GM18873 (cell line): ENCODE data around the gene ALG14.
"Not testable (repeated sequence)": the region's sequence is repeated elsewhere in the genome, so short reads cannot be mapped to it uniquely, and the experiment has no call there.

ENCODE experiments used
- ATAC-seq: cut with Tn5 transposase; IDR thresholded peaks from one replicate; pipeline ENCODE4 v1.9.1; 2021; ENCODE audit warnings: mild to moderate bottlenecking, moderate library complexity, moderate number of reproducible peaks; ENCODE audit not compliant: unreplicated experiment, low FRiP score

The ALG14 gene

DNA sequence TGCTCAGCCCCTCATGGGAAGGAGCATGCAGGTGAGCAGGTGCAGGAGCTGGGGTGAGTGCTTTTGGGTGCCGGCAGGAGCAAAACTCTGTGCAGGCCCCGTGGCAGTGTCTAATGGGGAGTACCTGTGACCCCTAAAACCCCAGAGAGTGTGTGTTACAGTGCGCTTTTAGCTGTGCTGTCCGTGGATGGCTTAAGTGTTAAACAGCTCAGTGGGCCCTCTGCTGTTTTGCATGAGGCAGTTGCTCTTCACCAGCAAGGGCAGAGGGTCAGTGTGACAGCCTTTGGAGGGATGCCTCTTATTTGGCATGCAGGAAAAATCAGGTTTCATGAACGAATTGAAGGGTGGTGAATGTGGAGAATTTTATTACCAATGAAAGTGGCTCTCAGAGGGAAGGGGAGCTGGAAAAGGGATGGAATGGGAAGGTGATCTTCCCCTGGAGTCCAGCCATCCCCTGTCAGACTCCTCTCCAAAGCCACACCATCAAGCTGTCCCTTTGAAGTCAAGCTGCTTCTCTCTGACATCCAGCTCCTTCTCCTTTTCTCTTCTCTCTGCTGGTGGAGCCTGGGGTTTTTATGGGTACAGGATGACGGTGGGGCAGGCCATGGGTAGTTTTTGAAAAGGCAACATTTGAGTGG, 17.0 kb upstream of the ALG14 start:
- no peak for ATAC-seq

DNA sequence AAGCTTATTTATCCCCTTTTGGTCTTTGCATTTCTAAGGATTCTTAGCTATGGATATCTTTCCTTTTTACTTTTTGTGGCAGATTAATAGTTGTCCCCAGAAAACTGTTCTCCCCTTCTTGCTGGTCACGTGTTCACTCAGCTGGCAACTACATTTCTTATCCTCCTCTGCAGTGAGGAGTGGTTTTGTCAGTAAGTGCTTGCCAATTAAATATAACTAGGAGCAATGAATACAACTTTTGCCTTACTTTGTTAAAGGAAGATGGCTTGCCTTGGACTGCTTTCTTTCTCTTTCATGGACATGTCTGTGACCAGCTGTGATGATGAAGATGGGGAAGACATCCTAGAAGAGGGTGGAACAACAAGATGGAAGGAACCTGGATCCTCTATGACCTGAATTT, 15.6 kb upstream of the ALG14 start:
- no peak for ATAC-seq

DNA sequence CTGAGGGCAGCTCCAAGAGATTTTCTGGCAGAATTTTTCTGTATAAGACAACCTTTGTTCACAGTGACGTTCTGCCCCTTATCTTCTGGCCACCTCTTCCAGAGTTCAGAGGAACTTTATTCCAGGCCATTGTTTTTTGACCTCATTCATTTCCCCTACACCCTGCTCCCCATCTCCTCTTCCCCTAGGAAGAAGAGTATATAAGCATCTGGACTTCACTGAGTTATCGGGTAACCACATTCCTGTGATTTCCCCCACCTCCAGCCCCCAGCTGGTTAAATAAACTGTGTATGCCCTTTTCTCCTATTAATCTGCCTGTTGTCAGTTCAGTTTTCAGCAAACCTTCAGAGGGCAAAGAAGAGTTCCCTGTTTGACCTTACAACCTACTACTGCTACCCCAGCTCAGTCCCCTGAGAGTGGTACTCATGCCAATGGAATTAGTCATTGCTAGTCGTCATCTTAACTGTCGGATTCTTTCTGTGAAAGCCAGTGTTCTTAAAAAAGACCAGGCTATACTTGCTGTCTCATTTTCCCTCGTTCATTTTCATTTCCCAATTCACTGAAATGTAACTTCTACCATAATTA, 14.3 kb upstream of the ALG14 start:
- ATAC-seq = no peak

DNA sequence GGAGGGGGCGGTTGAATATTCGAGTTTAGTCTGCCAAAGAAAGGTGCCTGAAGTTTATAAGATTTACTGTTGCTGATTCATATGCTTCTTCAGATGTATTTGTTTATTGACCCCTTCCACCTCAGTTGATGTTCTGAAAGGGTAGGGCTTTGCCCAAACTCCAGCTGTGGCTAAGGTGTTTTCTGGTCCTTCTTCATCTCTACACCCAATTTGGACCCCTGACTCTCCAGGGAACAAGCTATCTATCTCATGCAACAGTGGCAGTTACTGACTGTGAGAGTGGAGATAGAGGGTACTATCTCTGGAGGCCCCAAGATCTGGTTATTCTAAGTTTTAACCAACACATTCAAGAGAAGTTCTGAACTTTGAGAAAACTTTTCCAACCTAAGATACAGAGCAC, 12.6 kb upstream of the ALG14 start:
- ATAC-seq = no peak

DNA sequence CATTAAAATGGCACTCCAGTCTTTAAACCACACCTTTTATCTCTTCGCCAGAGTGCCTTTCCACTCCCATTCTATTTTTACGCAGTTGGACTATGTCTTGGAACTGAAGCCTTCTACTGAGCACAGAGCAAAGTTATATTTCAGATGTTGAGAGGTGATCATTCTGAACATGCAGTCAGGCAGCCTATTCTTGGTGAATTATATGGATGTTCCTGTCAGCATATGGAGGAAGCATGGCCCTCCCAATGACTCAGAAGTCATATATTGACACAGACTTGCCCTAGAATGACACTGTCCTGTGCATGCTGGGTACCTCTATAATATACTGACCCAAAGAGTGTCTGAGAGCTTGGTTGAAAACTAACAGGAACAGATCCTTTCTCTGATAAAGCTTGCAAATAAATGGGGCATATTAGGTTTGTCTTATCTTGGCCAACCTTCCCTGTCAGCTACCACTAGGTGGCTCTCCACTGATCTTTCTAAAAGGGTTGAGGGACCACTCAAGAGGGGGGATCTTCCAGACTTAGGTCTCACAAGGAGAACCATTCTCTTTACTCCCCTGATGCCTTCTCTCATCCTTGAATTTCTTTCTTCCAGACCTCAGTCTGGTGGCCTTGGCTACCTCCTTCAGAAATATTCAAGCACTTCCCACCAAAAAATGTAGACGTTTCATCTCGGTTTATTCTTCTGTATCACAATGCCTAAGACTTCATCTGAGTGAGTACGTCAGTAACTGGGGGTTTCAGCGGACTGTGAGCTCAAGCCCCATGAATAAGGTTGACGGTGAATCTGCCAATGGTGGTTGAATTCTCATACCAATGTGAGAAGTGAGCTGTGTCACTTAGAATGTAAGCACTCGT, 11.8 kb upstream of the ALG14 start:
- peak; percentile 66 for ATAC-seq

DNA sequence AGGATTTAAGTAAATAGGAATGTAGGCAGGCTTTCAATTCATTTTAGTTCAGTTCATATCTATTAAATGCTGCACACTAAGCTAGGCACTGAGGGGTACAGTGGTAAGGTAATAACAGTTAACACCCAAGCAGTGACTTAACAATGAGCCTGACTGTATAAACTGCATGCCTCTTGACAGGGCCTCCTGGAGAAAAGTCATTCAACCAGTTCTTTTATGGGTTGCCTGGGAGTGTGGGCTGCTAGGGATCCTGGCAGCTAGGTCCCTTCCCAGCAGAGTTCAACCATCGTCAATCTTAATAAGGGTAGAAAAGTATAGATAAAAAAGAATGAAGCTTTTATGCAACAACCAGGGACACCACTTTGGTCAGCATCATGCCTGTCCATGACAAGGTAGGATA, 8.1 kb upstream of the ALG14 start:
- no peak for ATAC-seq

DNA sequence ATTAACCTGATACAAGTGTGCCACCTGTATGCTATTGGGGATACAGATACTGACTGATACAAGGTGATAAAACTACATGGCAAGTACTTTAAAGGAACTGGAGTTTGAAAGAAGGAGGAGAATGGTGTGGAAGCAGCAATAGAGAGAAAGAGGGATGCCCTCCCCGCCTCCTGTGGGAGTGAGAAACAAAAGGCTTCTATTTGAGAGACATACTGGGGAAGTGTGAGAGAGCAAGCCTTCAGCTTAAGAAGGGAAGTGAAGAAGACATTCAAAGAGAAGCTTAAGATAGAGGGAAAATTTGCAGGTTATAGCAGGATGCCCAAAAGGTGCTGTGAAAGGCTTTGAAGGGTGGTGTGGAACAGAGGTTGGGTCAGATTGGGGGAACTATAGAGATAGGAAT, 7.7 kb upstream of the ALG14 start:
- no peak for ATAC-seq

DNA sequence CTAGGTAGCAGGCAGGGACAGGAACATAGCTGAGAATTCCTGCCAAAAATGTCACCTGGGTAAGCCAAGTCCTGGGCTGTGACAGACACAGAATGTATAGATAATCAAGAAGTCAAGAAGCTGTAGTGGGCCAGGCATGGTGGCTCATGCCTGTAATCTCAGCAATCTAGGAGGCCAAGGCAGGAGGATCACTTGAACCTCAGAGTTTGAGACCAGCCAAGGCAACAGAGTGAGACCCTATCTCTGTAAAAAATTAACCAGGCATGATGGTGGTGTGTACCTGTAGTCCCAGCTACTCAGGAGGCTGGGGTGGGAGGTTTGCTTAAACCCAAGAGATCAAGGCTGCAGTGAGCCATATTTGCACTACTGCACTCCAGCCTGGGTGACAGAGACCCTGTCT, 3.3 kb upstream of the ALG14 start:
- no peak for ATAC-seq

DNA sequence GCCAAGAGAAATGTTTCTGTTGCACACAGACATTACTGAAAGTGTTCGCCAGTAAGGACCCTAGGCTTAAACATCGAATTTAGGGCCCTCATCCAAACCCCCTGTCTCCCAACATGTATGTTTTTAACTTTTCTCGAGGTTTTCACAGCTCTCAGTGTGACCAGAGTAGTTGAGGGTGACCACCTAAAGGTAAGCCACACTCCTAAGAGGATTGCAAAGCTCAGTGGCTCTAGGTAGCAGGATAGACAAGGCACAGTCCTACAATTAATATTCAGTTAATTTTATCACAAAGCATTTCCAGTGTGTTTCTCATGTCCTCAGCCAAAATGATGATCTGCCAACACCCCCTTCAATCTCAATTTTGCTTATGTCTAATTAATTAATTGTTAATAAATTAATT, 695 bp upstream of the ALG14 start:
- no peak for ATAC-seq

DNA sequence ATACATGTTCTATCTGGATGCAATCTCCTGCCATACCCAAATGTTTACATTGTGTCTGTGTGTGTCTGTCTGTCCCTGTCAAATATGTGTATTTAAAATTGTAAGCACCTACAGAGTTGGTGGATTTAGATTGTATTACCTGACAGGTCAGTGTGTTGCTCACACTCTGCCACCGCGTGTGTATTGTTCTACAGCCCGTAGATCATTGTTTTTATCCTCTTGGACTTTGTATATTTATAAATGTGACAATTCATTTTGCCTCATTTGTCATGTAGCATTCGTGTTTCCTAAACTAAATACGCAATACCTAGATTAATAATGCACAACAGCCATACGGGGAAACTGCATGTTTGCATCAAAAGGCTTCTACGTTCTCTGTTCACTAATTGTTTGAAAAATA, 634 bp downstream of the ALG14 start:
- no peak for ATAC-seq

DNA sequence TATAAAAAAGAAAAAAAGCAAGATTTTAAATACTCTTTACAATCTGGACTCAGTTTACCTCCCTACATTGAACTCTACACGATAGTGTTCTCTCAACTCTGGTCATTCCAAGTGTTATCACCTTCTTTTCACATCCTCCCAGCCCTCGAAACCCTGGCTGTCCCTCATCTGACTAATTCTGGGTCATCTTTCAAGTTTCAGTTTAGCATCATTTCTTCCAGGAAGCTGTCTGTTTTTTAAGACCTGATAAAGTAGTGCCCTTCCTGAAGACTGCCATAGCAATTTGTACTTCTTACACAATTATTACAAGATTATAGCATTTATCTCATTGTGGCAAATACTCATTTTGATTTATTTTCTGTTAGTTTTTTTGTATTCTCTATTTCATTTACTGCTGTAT, 1.2 kb downstream of the ALG14 start:
- ATAC-seq = no peak

DNA sequence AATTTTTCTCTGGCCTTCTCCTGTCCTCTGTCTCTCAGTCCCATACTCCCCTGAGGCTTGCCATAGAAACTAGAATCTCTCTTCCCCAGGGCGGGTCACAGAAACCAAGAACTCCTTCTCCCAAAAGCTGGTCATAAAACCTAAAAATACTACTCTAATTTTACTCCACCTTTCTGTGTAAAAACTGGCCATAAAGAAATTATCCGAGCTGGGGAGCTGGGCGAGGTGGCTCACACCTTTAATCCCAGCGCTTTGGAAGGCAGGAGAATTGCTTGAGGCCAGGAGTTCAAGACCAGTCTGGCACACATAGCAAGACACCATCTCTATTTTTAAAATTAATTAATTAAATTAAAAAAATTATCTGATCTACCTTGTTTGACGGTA, 3.0 kb downstream of the ALG14 start:
- ATAC-seq = no peak

DNA sequence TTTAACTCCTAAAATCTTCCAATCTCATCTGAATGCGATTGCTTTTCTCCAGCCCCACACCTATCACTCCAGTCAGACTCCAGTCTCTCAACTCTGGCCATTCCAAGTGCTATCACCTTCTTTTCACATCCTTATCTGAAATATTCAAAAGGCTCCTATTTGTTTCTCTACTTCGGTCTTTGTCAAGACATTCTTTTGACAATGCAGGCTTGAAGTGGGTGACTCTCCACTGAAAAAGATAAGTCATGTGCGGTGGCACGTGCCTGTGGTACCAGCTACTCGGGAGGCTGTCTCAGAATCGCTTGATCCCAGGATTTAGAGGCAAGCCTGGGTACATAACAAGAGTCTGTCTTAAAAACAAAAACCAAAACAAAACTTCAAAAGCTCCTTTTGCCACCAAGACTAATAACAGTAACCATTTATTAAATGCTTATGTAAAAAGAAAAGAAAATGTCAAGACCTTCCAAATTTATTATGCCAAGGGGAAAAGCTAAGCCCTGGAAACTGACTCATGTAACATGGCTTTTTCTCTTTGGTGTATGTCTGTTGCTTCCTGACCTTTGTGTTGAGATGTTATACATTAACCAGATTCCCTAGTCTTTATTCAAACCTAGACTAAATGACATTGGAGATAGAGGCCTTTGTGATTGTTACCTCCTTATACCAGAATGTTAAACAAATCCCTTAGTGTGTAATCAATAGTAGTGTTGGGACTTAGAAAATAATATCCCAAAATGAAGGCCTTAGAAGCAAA, 3.6 kb downstream of the ALG14 start:
- no peak for ATAC-seq

DNA sequence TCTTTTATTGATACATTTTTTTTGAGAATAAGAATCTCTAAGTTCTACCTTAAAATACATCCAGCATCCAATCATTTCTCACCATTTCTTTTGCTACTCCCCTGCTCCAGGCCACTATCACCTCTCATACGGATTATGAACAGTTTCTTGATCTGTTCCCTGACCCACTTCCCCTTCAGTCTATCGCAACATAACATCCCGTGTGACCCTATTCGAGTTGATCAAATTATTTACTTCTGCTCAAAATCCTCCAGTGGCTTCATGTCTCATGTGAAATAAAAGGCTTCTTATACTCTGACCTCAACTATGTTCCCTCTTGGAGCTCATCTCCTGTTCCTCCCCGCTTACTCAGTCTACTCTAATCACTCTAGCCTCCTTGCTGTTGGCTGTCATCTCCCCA, 5.2 kb downstream of the ALG14 start:
- ATAC-seq = no peak

DNA sequence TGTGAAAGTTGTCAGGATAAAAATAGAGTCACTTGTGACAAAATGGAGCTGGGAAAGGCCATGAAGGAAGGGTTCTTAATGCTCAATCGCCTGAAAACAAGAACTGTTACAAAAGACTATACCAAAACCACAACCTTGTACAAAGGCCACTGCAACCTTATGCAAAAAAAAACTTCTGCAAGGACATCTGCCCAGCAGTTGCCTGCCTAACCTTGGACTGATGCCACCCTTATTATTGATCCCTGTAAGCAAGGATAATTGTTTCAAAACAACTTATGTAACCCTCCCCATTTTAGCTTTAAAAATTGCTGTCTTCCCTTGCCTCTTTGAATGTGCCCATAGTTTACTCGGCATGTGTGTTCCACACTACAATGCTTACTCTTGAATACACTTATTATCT, 5.7 kb downstream of the ALG14 start:
- ATAC-seq = no peak

DNA sequence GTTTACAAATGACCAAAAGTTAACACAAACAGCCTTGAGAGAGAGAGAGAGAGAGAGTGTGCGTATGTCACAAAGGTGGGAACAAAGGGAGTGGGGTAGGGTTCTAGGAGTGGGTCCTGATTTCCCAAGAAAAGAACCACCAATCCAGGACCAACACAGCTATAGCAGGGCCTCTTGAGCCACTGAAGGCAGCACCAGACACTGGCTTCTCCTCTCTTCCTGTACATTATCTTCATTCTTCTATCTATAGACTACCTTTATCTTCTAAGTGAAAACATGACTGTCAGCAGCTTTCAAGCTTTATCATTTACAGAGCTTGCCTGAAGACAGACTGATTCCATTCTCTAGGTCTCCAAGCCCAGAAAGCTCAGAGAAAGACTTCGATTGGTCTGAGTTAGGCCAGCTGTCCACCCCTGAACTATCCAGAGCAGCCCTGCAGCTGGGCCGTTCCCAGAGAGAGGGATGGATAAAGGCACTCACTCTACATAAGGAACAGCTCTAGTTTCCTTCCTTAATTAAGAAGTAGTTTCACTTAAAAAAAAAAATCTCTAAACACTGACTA, 11.2 kb downstream of the ALG14 start:
- ATAC-seq = no peak

DNA sequence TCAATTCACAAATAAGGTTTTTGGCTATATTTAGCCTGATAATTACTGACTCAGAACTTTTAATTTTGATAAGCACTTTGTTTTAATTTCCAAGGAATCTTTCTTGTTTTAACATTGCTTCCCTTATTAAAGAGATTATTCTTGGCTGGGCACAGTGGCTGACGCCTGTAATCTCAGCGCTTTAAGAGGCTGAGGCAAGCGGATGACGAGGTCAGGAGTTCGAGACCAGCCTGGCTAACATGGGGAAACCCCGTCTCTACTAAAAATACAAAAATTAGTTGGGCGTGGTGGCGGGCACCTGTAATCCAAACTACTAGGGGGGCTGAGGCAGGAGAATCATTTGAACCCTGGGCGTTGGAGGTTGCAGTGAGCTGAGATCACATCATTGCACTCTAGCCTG, 13.8 kb downstream of the ALG14 start:
- no peak for ATAC-seq

DNA sequence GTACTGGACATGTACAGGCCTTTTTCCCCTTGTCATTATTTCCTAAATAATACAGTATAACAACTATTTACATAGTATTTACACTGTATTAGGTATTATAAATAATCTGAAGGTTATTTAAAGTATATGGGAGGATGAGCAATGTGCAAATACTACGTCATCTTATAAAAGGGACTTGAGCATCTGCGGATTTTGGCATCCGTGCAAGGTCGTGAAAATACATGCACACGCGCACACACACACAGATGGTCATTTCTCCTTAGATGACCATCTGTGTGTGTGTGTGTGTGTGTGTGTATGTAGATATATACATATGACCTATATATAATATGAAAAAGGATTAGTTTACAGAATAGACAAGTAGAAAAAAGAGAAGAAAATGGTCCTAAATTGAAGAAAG, 15.4 kb downstream of the ALG14 start:
- ATAC-seq = no peak

DNA sequence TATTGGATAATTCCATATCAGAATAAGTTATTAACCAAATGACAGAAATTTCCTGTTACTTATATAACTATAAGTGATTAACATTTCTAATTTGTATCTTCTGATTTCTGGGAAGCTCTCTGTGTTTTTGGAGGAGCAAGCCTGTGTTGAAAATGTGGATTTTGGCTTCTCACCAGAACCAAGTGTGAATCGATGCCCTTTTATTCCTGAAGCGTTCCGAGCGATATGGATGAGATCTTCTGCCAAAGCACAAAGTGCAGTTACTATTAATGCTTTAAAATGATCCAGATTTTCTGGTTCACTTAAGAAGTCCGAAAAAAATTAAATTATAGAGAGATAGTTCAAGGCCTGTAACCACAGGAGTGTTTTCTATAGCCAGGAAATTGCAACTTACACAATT, 22.8 kb downstream of the ALG14 start:
- ATAC-seq = no peak

DNA sequence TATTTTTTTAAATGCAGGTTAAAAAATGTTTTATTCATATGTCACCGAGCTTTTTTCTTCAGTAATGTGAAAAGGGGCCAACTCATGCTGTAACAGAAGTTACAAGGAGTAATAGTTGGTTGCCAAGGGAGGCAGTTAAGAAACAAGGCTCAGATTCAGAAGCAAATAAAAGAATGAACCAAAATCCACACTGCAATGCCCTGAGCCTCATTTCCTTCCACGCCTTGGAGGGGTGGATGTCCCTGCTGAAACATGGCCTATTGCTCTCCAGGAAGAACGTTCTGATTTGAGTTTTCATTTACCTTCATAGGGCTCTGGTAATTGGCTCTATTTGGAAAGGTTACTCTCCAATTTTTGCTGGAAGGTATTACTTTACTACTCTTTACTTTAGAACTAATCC, 24.4 kb downstream of the ALG14 start:
- no peak for ATAC-seq

DNA sequence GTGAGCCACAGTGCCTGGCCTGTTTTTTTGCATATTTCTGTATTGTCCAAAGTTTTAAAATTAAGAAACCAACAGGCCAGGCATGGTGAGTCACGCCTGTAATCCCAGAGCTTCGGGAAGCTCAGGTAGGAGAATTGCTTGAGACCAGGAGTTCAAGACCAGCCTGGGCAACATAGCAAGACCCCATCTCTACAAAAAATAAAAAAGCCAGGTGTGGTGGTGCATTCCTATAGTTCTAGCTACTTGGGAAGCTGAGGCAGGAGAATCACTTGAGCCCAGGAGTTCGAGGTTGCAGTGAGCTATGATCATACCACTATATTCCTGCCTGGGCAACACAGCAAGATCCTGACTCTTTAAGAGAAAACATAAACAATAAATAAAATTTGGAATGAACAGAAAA, 25.1 kb downstream of the ALG14 start:
- ATAC-seq = not testable (repeated sequence)
